PC-3 (cell line): ENCODE measurements around the gene UBR2. TPM values are rescaled to one million over a fixed set of nuclear protein-coding genes. Genes with fewer than 3 reads are reported as not detected.

ENCODE experiments used
- ATAC-seq: fragments of 200-7000 bp; cut with Tn5 transposase; 2 replicates; pipeline ENCODE4 v1.9.1; 2020; ENCODE audit warnings: mild to moderate bottlenecking, moderate library complexity
- BruUV-seq: library from RNA; stranded (reverse); fragments of 400-500 nt; replicated peaks from 2 replicates; lab custom pipeline; 2021; lab: Mats Ljungman, UMichigan
- CTCF ChIA-PET: fragments of 300-600 bp; sonication (Branson Sonifier 250); formaldehyde crosslinking; loops from one replicate; lab custom pipeline; 2022; ENCODE audit warnings: antibody characterized with exemption; lab: Charles Lee
- POLR2A ChIA-PET: fragments of 300-600 bp; sonication (Branson Sonifier 250); formaldehyde crosslinking; loops from one replicate; lab custom pipeline; 2022; ENCODE audit warnings: antibody characterized with exemption; ENCODE audit not compliant: unreplicated experiment; lab: Charles Lee
- DNase-seq: peaks from one replicate; pipeline ENCODE4 v3.0.0-alpha.2; 2015
- H2AFZ ChIP-seq: fragments of 300-600 bp; sonication (generic); 2 replicates; pipeline ENCODE4 v1.6.0; 2016; ENCODE audit warnings: antibody characterized with exemption, low read length
- H3F3A ChIP-seq: fragments of 300-600 bp; sonication (generic); one replicate; pipeline ENCODE4 v1.6.0; 2017; ENCODE audit warnings: antibody characterized with exemption, low read length, control low read depth, mild to moderate bottlenecking; ENCODE audit not compliant: unreplicated experiment
- H3K27ac ChIP-seq: fragments of 300-600 bp; sonication (generic); 2 replicates; pipeline ENCODE4 v1.5.1; 2016; ENCODE audit warnings: mild to moderate bottlenecking, low read length
- H3K27me3 ChIP-seq: fragments of 300-600 bp; sonication (generic); 2 replicates; pipeline ENCODE4 v1.6.1; 2016; ENCODE audit warnings: low read length, mixed read lengths
- H3K36me3 ChIP-seq: fragments of 300-600 bp; sonication (generic); 2 replicates; pipeline ENCODE4 v1.6.1; 2016; ENCODE audit warnings: low read depth, mixed run types, low read length, mixed read lengths
- H3K4me1 ChIP-seq: fragments of 300-600 bp; sonication (generic); 2 replicates; pipeline ENCODE4 v1.5.1; 2016; ENCODE audit warnings: low read length; ENCODE audit not compliant: insufficient read depth
- H3K4me2 ChIP-seq: fragments of 300-600 bp; sonication (generic); 2 replicates; pipeline ENCODE4 v1.6.0; 2016; ENCODE audit warnings: low read length
- H3K4me3 ChIP-seq: fragments of 300-600 bp; sonication (generic); 2 replicates; pipeline ENCODE4 v1.5.1; 2016; ENCODE audit warnings: mild to moderate bottlenecking, low read length, mixed read lengths
- H3K79me2 ChIP-seq: fragments of 300-600 bp; sonication (generic); 2 replicates; pipeline ENCODE4 v1.6.1; 2017; ENCODE audit warnings: low read length, mixed read lengths
- H3K9ac ChIP-seq: fragments of 300-600 bp; sonication (generic); 2 replicates; pipeline ENCODE4 v1.6.0; 2016; ENCODE audit warnings: mild to moderate bottlenecking, low read length
- H3K9me2 ChIP-seq: fragments of 300-600 bp; sonication (generic); replicated peaks from 2 replicates; pipeline ENCODE4 v1.6.1; 2016; ENCODE audit warnings: mixed run types, low read length, mixed read lengths
- H3K9me3 ChIP-seq: fragments of 300-600 bp; sonication (generic); 2 replicates; pipeline ENCODE4 v1.6.1; 2016; ENCODE audit warnings: low read length, mixed read lengths
- H4K20me1 ChIP-seq: fragments of 300-600 bp; sonication (generic); 2 replicates; pipeline ENCODE4 v1.6.1; 2016; ENCODE audit warnings: low read length, mixed read lengths
- EZH2 ChIP-seq: fragments of 300-600 bp; sonication (generic); IDR thresholded peaks from one replicate; pipeline ENCODE4 v1.6.1; 2017; ENCODE audit warnings: antibody characterized with exemption, mild to moderate bottlenecking, low read length; ENCODE audit not compliant: unreplicated experiment
- EZH2phosphoT487 ChIP-seq: fragments of 300-600 bp; sonication (generic); IDR thresholded peaks from 2 replicates; pipeline ENCODE4 v1.6.1; 2018; ENCODE audit warnings: mild to moderate bottlenecking, antibody characterized with exemption, low read length, borderline replicate concordance
- intact Hi-C: fragments of 100-400 bp; cut with micrococcal nuclease; formaldehyde crosslinking; loops from 2 replicates; pipeline ENCODE4 v1.9.0; 2023
- total RNA-seq: library from RNA; depleted of rRNA; stranded (reverse); fragments of >200 nt; gene quantifications from 2 replicates; pipeline ENCODE4 v1.2.3, GENCODE V29; 2014
- TF ChIP-seq, protein P1 (sequence below): fragments of 300-600 bp; sonication (generic); conservative IDR thresholded peaks from 2 replicates; pipeline ENCODE4 v1.5.1; 2017; ENCODE audit warnings: antibody characterized with exemption, low read depth, mild to moderate bottlenecking, low read length

Gene UBR2
- total RNA-seq, 1 experiment from 2014 or later: 19.6 TPM

DNA sequence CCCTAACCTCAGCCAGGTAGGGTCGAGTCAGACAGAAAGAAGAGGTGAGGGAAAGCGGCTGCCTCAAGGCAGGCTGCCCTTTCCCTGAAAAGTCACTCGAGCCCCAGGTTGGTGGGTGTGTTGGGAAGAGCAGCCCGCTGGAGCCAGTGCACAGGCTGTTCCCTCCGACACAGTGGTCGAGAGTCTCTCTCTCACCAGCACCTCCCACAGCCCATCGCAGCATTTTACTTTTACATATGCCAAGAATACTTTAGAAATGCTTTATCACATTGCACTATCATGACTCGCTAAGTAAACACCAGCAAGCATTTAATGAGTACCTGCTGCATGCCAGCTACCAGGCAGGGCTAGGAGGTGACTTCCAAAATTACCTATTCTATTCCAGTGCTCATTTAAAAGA lies 156.9 kb downstream of the UBR2 start:
- CTCF ChIA-PET: no interaction called here
- no peaks in the 10 kb centered on the region for H3K27me3 ChIP-seq
- H3K9me3 ChIP-seq: no peaks in the 10 kb centered on the region
- peak; percentile 66 for DNase-seq
- intact Hi-C loops: no loop called here
- 0 out of 2 replicates have a peak overlapping the region, but pooled peaks have one; percentile 1 for H2AFZ ChIP-seq
- H3F3A ChIP-seq: no peaks in the 10 kb centered on the region
- no peaks in the 10 kb centered on the region for H4K20me1 ChIP-seq
- H3K4me3 ChIP-seq: no peak overlapping the region
- TF ChIP-seq EZH2phosphoT487 (no peak), EZH2 (no peak)
- TF ChIP-seq, protein P1, sequence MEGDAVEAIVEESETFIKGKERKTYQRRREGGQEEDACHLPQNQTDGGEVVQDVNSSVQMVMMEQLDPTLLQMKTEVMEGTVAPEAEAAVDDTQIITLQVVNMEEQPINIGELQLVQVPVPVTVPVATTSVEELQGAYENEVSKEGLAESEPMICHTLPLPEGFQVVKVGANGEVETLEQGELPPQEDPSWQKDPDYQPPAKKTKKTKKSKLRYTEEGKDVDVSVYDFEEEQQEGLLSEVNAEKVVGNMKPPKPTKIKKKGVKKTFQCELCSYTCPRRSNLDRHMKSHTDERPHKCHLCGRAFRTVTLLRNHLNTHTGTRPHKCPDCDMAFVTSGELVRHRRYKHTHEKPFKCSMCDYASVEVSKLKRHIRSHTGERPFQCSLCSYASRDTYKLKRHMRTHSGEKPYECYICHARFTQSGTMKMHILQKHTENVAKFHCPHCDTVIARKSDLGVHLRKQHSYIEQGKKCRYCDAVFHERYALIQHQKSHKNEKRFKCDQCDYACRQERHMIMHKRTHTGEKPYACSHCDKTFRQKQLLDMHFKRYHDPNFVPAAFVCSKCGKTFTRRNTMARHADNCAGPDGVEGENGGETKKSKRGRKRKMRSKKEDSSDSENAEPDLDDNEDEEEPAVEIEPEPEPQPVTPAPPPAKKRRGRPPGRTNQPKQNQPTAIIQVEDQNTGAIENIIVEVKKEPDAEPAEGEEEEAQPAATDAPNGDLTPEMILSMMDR: no peak
- POLR2A ChIA-PET: no interaction called here
- peak; percentile 65 for ATAC-seq
- no peaks in the 10 kb centered on the region for H3K9me2 ChIP-seq
- H3K36me3 ChIP-seq: no peaks in the 10 kb centered on the region
- H3K79me2 ChIP-seq: no peaks in the 10 kb centered on the region
- H3K9ac ChIP-seq: no peak overlapping the region
- H3K27ac ChIP-seq: no peak overlapping the region
- H3K4me2 ChIP-seq: 0 out of 2 replicates have a peak overlapping the region, but pooled peaks have one; percentile 15
- peaks cover 7% of the 10 kb centered on the region; the same call in 1 of the 2 replicates for H3K4me1 ChIP-seq
- BruUV-seq: no TSS peak

DNA sequence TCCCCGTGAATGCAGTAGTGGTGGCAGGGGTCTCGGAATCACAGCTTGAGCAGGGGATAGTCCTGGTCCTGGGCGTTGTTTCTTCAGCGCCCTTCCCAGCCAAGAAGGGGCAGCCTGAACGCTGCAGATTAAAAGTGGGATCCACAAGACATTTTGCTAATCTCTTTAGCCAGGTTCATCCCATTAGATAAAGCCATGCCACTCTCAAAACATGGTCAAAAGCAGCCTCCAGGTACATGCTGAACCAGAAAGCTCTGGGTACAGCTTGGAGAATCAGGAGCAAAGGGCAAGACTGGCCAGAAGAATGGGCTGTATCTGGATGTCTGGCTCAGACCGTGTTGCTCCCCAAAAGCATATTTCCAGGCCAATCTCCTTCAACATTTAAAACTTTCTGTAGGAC lies 158.7 kb downstream of the UBR2 start, which contains the start of gene PRPH2:
Gene PRPH2, minus strand, starts transcription at position 101 of the 400 bp plus-strand sequence. CDS start 263 bp downstream, outside the sequence.
- POLR2A ChIA-PET: no interaction called here
- no peaks in the 10 kb centered on the region for H3K36me3 ChIP-seq
- TF ChIP-seq EZH2 (no peak), EZH2phosphoT487 (no peak)
- TF ChIP-seq, protein P1: no peak
- no peak within 1 kb of the TSS for H2AFZ ChIP-seq
- no peak within 1 kb of the TSS for H3K9ac ChIP-seq
- no peaks in the 10 kb centered on the region for H4K20me1 ChIP-seq
- BruUV-seq: no TSS peak
- no peak within 1 kb of the TSS for H3K4me2 ChIP-seq
- CTCF ChIA-PET: no interaction called here
- no peaks in the 10 kb centered on the region for H3K9me2 ChIP-seq
- intact Hi-C loops: no loop called here
- no peaks in the 10 kb centered on the region for H3F3A ChIP-seq
- no peak within 1 kb of the TSS for H3K27ac ChIP-seq
- no peak for ATAC-seq
- no peak for DNase-seq
- peaks cover 7% of the 10 kb centered on the region; the same call in 1 of the 2 replicates for H3K4me1 ChIP-seq
- H3K27me3 ChIP-seq: no peaks in the 10 kb centered on the region
- H3K4me3 ChIP-seq: no peak within 1 kb of the TSS
- no peaks in the 10 kb centered on the region for H3K79me2 ChIP-seq
- H3K9me3 ChIP-seq: no peaks in the 10 kb centered on the region

DNA sequence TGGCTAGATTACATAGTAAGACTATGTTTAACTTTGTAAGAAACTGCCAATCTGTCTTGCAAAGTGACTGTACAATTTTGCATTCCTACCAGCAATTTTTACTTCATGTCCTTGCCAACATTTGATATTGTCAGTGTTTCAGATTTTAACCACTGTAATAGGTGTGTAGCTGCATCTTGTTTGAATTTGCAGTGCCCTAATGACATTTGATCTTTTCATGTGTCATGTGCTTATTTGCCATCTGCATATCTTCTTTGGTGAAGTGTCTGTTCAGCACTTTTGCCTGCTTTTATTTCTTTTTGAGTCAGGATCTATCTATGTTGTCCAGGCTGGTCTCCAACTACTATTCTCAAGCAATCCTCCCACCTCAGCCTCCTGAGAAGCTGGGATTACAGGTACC lies 161.0 kb downstream of the UBR2 start:
- BruUV-seq: no TSS peak
- no peak for TF ChIP-seq EZH2phosphoT487
- TF ChIP-seq EZH2: no peak
- TF ChIP-seq, protein P1: no peak
- Histone ChIP-seq H3K9me2 (no peaks in the 10 kb centered on the region), H3K4me2 (no peak overlapping the region), H3K36me3 (no peaks in the 10 kb centered on the region), H3K27ac (no peak overlapping the region), H3F3A (no peaks in the 10 kb centered on the region), H2AFZ (no peak overlapping the region), H3K4me1 (peaks cover 7% of the 10 kb centered on the region; the same call in 1 of the 2 replicates), H4K20me1 (no peaks in the 10 kb centered on the region), H3K9ac (no peak overlapping the region), H3K9me3 (no peaks in the 10 kb centered on the region), H3K79me2 (no peaks in the 10 kb centered on the region), H3K27me3 (no peaks in the 10 kb centered on the region), H3K4me3 (no peak overlapping the region)
- ChIA-PET CTCF (no interaction called here), POLR2A (no interaction called here)
- intact Hi-C loops: no loop called here
- ATAC-seq (no peak), DNase-seq (no peak)
